MG63 (cell line): ENCODE data around the gene ZNF311. TPM values are rescaled to one million over a fixed set of nuclear protein-coding genes. Genes with fewer than 3 reads are reported as not detected.

ENCODE experiments used
- total RNA-seq: library from RNA; depleted of rRNA; stranded (reverse); fragments of >200 nt; shearing (Covaris generic); gene quantifications from 2 replicates; pipeline ENCODE4 v1.2.3, GENCODE V29; 2014; ENCODE audit warnings: low replicate concordance; rRNA removed

Gene ZNF311
- total RNA-seq, 1 experiment from 2014 or later, result 1.4 TPM

Other genes starting within 250 kb of the ZNF311 start
- 46.5 and 56.2 TPM in 2 replicates for gene TRIM27, start 81.3 kb downstream of the ZNF311 start, total RNA-seq
- gene OR2W1, start 39.9 kb upstream of the ZNF311 start, total RNA-seq, result not detected in 2 replicates
- not detected in 2 replicates for gene OR2B3, start 82.0 kb upstream of the ZNF311 start, total RNA-seq
- gene OR2J1, start 94.2 kb upstream of the ZNF311 start, total RNA-seq, result not detected in 2 replicates
- gene OR2J3, start 102.7 kb upstream of the ZNF311 start, total RNA-seq, result not detected in 2 replicates
- gene OR2J2, start 165.6 kb upstream of the ZNF311 start, total RNA-seq, result not detected in 2 replicates